Esophagus (tissue), 2 donors: ENCODE results near the gene RAD50. TPM values are rescaled to one million over a fixed set of nuclear protein-coding genes. Genes with fewer than 3 reads are reported as not detected.

Experiments
- H3K27ac ChIP-seq, 2 donors: one replicate each; pipeline ENCODE4 v1.5.1; 2013; ENCODE audit warnings: low read depth in 2 of 2, mild to moderate bottlenecking in 2 of 2, inconsistent platforms in 1 of 2, low read length in 1 of 2, moderate library complexity in 1 of 2
- H3K27me3 ChIP-seq, 2 donors: one replicate each; pipeline ENCODE4 v1.6.1; 2013; ENCODE audit warnings: low read length in 2 of 2, control low read depth in 1 of 2, mild to moderate bottlenecking in 1 of 2; ENCODE audit not compliant: insufficient read depth in 2 of 2, control insufficient read depth in 1 of 2
- H3K36me3 ChIP-seq, 2 donors: one replicate each; pipeline ENCODE4 v1.6.1; 2013; ENCODE audit warnings: low read length in 1 of 2; ENCODE audit not compliant: control insufficient read depth in 2 of 2, insufficient read depth in 2 of 2
- H3K4me1 ChIP-seq, 2 donors: one replicate each; pipeline ENCODE4 v1.6.1; 2013; ENCODE audit warnings: low read length in 1 of 2; ENCODE audit not compliant: control insufficient read depth in 2 of 2, insufficient read depth in 2 of 2
- H3K4me3 ChIP-seq, 2 donors: one replicate each; pipeline ENCODE4 v1.5.1; 2013; ENCODE audit warnings: low read length in 2 of 2, mild to moderate bottlenecking in 2 of 2, low read depth in 1 of 2, moderate library complexity in 1 of 2
- H3K9me3 ChIP-seq, 2 donors: one replicate each; pipeline ENCODE4 v1.6.1; 2013; ENCODE audit warnings: mild to moderate bottlenecking in 2 of 2, low read depth in 1 of 2, low read length in 1 of 2, moderate library complexity in 1 of 2; ENCODE audit not compliant: control insufficient read depth in 2 of 2, insufficient read depth in 1 of 2
- WGBS, 2 donors: extraction: QIAGEN DNeasy Blood & Tissue Kit; methylation state at CpG; one replicate each; pipeline ENCODE4 v1.1.7; 2013; 5-methylcytosine and 5-hydroxymethylcytosine counted together
- polyA plus RNA-seq, 2 donors: library from polyadenylated mRNA; stranded (reverse); fragments of 200-250 nt; gene quantifications; one replicate each; pipeline ENCODE4 v1.2.3, GENCODE V29; 2013
- donor health status: healthy with polysubstance abuse.
- donor health status: Bipolar disorder and iron deficiency.

Gene RAD50
- polyA plus RNA-seq, 2 donors, result 6.2 to 8.5 TPM

GRCh38 chr5:132669966-132670882, 113.4 kb downstream of the RAD50 start:
- no peaks in the 10 kb centered on the region for H3K27me3 ChIP-seq
- H3K9me3 ChIP-seq, result no peaks in the 10 kb centered on the region
- H3K4me3 ChIP-seq, result no peak overlapping the region
- peaks cover 0 to 5% of the 10 kb centered on the region in 2 donors for H3K4me1 ChIP-seq
- H3K36me3 ChIP-seq, result no peaks in the 10 kb centered on the region
- WGBS, 2 donors, result 86 to 89% methylated on average over 16 of the region's 16 CpGs
- H3K27ac ChIP-seq, result no peak overlapping the region

- Histone ChIP-seq H3K4me1 (peaks cover 0 to 5% of the 10 kb centered on the region in 2 donors), H3K27me3 (no peaks in the 10 kb centered on the region), H3K36me3 (no peaks in the 10 kb centered on the region), H3K27ac (no peak overlapping the region), H3K4me3 (no peak overlapping the region), H3K9me3 (no peaks in the 10 kb centered on the region)
- WGBS, 2 donors, result 94 to 97% methylated on average over 3 of the region's 3 CpGs
These were observed 114.2 kb downstream of the RAD50 start for GRCh38 chr5:132671000-132671399.

GRCh38 chr5:132673488-132673887, 116.7 kb downstream of the RAD50 start:
- H3K4me1 ChIP-seq, result peaks cover 0 to 5% of the 10 kb centered on the region in 2 donors
- no peaks in the 10 kb centered on the region for H3K36me3 ChIP-seq
- 64 to 90% methylated on average over 1 of the region's 1 CpG for WGBS, 2 donors
- no peaks in the 10 kb centered on the region for H3K27me3 ChIP-seq
- no peak overlapping the region for H3K27ac ChIP-seq
- no peak overlapping the region for H3K4me3 ChIP-seq
- no peaks in the 10 kb centered on the region for H3K9me3 ChIP-seq

GRCh38 chr5:132673939-132674630, 117.3 kb downstream of the RAD50 start, which contains the start of gene IL4:
Gene IL4 (plus strand): TSS chr5:132673989. CDS start chr5:132674051, 62 bp downstream.
- Histone ChIP-seq H3K4me1 (peaks cover 0 to 5% of the 10 kb centered on the region in 2 donors), H3K27me3 (no peaks in the 10 kb centered on the region), H3K9me3 (no peaks in the 10 kb centered on the region), H3K27ac (peak within 1 kb of the TSS in 1 of 2 donors; percentile 22), H3K36me3 (no peaks in the 10 kb centered on the region), H3K4me3 (no peak within 1 kb of the TSS)
- WGBS, 2 donors, result 76 to 77% methylated on average over 14 of the region's 14 CpGs

GRCh38 chr5:132674671-132675506, 118.1 kb downstream of the RAD50 start:
- 58 to 62% methylated on average over 13 of the region's 13 CpGs for WGBS, 2 donors
- peak overlapping the region in 1 of 2 donors; percentile 22 for H3K27ac ChIP-seq

GRCh38 chr5:132675936-132676689, 119.3 kb downstream of the RAD50 start:
- 91 to 94% methylated on average over 11 of the region's 11 CpGs for WGBS, 2 donors
- Histone ChIP-seq H3K4me3 (no peak overlapping the region), H3K4me1 (peaks cover 0 to 5% of the 10 kb centered on the region in 2 donors), H3K9me3 (no peaks in the 10 kb centered on the region), H3K27me3 (no peaks in the 10 kb centered on the region), H3K36me3 (no peaks in the 10 kb centered on the region), H3K27ac (no peak overlapping the region)

More at GRCh38 chr5:132674671-132675506, 118.1 kb downstream of the RAD50 start:
- Histone ChIP-seq H3K4me1 (peaks cover 0 to 5% of the 10 kb centered on the region in 2 donors), H3K4me3 (no peak overlapping the region), H3K36me3 (no peaks in the 10 kb centered on the region), H3K27me3 (no peaks in the 10 kb centered on the region), H3K9me3 (no peaks in the 10 kb centered on the region)

GRCh38 chr5:132677191-132677590, 120.4 kb downstream of the RAD50 start:
- H3K4me3 ChIP-seq, result no peak overlapping the region
- WGBS, 2 donors, result 53% methylated on average over 7 of the region's 7 CpGs
- no peaks in the 10 kb centered on the region for H3K9me3 ChIP-seq
- no peaks in the 10 kb centered on the region for H3K36me3 ChIP-seq
- no peaks in the 10 kb centered on the region for H3K27me3 ChIP-seq
- H3K4me1 ChIP-seq, result peaks cover 0 to 5% of the 10 kb centered on the region in 2 donors
- H3K27ac ChIP-seq, result no peak overlapping the region

GRCh38 chr5:132677682-132678400, 121.1 kb downstream of the RAD50 start:
- Histone ChIP-seq H3K27ac (no peak overlapping the region), H3K9me3 (no peaks in the 10 kb centered on the region), H3K4me1 (peaks cover 0 to 5% of the 10 kb centered on the region in 2 donors), H3K4me3 (no peak overlapping the region), H3K36me3 (no peaks in the 10 kb centered on the region), H3K27me3 (no peaks in the 10 kb centered on the region)
- 90 to 91% methylated on average over 15 of the region's 15 CpGs for WGBS, 2 donors
